T-helper 1 cell treated with Interleukin-12 subunit alpha and Interleukin-12 subunit beta and Interleukin-4 antibody, amounts not matched to agents 30 μg/mL and 1 μg/mL, for 36 hours (primary cell): ENCODE results near the gene TLL2.

Experiments used
- H3K27ac Mint-ChIP-seq: one replicate; pipeline ENCODE4 v1.8.0; 2021; ENCODE audit warnings: mild to moderate bottlenecking, mixed read lengths
- H3K27me3 Mint-ChIP-seq: one replicate; pipeline ENCODE4 v1.8.0; 2021; ENCODE audit warnings: low read depth, mixed read lengths
- H3K36me3 Mint-ChIP-seq: one replicate; pipeline ENCODE4 v1.8.0; 2021; ENCODE audit warnings: low read depth, mixed read lengths
- H3K4me1 Mint-ChIP-seq: one replicate; pipeline ENCODE4 v1.8.0; 2021; ENCODE audit warnings: low read depth, mixed read lengths
- H3K4me3 Mint-ChIP-seq: one replicate; pipeline ENCODE4 v1.8.0; 2021; ENCODE audit warnings: mild to moderate bottlenecking, moderate library complexity, mixed read lengths
- H3K9me3 Mint-ChIP-seq: one replicate; pipeline ENCODE4 v1.8.0; 2021; ENCODE audit warnings: mixed read lengths

Gene TLL2

DNA sequence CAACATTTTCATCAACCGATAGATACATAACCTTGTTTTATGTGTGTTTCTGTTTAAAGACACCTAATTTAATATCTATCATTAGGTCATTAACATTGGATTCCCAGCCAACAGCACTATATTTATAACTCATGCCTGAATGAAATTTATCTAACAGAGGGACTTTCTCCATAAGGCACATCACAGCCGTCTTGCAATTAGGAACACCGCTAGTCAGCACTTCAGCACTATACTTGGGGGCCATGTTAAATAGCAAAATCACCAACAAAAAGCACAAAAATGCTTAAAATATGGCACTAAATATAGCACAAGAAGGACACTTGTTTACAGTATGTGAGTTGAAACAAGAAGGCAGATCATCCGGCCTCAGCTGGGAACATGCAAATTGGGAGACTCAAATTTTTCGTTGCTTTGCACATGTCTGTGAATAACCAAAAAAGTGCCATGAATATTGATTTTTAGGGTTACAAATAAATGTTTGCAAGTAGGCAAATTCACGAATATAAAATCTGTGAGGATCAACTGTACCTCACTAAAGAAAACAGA is 51.0 kb downstream of the TLL2 start:
- Mint-ChIP-seq H3K4me1 (no peaks in the 10 kb centered on the region), H3K4me3 (no peak overlapping the region), H3K27ac (no peak overlapping the region), H3K36me3 (no peaks in the 10 kb centered on the region), H3K27me3 (no peaks in the 10 kb centered on the region), H3K9me3 (peaks cover 6% of the 10 kb centered on the region)

DNA sequence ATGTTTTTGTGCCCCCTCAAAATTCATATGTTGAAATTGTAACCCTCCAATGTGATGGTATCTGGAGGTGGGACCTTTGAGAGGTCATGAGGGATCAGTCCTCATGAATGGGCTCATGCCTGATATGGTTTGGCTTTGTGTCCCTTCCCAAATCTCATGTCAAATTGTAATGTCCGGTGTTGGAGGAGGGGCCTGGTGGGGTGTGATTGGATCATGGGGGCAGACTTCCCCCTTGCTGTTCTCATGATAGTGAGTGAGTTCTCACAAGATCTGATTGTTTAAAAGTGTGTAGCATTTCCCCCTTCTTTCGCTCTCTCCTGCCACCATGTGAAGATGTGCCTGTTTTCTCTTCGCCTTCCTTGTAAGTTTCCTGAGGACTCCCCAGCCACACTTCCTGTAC is 53.4 kb downstream of the TLL2 start:
- no peak overlapping the region for H3K27ac Mint-ChIP-seq
- H3K4me3 Mint-ChIP-seq = no peak overlapping the region
- no peaks in the 10 kb centered on the region for H3K4me1 Mint-ChIP-seq
- no peaks in the 10 kb centered on the region for H3K36me3 Mint-ChIP-seq
- peaks cover 6% of the 10 kb centered on the region for H3K9me3 Mint-ChIP-seq
- H3K27me3 Mint-ChIP-seq = no peaks in the 10 kb centered on the region

DNA sequence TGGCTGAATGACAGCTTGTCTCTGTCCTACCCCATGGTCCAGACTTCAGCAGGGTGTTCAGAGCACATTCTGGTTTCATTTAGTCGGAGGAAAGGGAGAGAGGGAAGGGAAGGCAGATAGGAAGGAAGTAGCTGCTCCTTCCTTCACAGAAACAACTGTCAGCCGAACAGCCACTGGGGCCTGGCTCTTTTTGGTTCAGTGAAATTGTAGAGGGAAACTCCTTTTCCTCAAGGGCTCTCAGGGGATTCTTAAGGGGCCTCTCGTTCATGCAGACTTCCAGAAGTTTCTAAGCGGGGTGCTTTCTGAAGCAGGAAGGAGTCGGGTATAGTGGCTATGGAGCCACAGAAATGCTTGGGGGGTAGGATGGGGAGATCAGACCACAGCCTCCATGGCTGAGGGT is 56.4 kb downstream of the TLL2 start:
- no peaks in the 10 kb centered on the region for H3K36me3 Mint-ChIP-seq
- H3K9me3 Mint-ChIP-seq = peaks cover 6% of the 10 kb centered on the region
- H3K27me3 Mint-ChIP-seq = peaks cover 4% of the 10 kb centered on the region
- H3K27ac Mint-ChIP-seq = no peak overlapping the region
- H3K4me1 Mint-ChIP-seq = no peaks in the 10 kb centered on the region
- no peak overlapping the region for H3K4me3 Mint-ChIP-seq

DNA sequence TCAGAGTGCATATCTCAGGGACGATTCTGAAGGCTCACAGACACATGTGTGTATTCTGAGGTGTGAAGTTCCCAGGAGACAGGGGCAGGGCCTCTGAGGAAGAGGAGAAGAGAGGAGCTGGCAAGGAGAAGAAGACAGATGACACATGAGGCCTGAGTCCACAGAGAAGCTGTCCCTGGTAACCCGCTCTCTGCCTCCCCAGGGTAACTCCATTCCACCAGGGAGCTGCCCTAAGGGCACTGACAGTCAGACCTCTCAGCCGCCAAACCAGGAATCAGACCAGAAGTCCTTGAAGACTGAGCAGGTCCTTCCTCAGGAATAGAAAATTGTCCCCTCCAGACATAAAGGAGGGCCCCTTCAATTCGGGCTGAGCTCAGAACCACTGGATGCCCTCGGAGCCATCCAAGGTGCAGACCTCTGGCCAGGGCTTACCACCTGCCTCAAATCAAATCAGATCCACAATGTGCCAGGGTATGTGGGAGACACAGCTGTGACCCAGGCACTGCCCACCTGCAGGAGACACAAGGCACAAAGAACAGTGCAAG is 57.4 kb downstream of the TLL2 start:
- Mint-ChIP-seq H3K4me1 (no peaks in the 10 kb centered on the region), H3K9me3 (peaks cover 6% of the 10 kb centered on the region), H3K27me3 (peaks cover 4% of the 10 kb centered on the region), H3K4me3 (no peak overlapping the region), H3K27ac (no peak overlapping the region), H3K36me3 (no peaks in the 10 kb centered on the region)

DNA sequence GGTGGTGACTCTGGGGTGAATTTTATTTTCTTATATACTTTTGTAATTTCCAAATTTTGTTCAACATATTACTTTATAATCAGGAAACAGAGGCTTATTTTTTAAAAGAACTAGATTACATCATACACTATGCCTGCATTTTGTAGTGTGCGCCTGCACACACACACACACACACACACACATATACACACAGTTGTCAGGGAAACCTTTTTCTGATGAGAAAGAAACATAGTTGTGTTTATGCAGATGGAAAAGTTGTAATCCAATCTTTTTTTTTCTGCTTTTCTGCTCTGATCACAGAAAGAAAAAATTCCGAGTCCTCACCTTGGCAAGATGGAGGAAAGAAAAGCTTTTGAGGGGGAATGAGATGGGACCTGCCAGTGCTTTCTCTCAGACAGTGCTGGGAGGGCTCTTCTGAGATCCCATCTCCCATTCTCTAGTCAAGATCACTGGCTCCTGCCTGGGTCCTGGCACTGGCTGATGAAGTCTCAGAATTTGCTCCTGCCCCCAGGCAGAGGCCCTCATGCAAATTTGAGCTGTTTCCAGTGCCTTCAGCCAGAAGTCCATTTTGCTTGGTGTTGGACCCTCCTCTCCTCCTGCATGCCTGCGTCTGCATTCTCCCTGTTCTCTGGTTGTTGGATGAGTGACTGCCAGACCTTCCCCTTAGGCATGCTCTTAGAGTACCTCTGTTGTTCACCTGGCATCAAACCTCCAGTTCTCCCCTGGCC is 59.7 kb downstream of the TLL2 start:
- Mint-ChIP-seq H3K4me1 (no peaks in the 10 kb centered on the region), H3K27me3 (peaks cover 4% of the 10 kb centered on the region), H3K4me3 (no peak overlapping the region), H3K36me3 (no peaks in the 10 kb centered on the region), H3K27ac (no peak overlapping the region), H3K9me3 (no peaks in the 10 kb centered on the region)

DNA sequence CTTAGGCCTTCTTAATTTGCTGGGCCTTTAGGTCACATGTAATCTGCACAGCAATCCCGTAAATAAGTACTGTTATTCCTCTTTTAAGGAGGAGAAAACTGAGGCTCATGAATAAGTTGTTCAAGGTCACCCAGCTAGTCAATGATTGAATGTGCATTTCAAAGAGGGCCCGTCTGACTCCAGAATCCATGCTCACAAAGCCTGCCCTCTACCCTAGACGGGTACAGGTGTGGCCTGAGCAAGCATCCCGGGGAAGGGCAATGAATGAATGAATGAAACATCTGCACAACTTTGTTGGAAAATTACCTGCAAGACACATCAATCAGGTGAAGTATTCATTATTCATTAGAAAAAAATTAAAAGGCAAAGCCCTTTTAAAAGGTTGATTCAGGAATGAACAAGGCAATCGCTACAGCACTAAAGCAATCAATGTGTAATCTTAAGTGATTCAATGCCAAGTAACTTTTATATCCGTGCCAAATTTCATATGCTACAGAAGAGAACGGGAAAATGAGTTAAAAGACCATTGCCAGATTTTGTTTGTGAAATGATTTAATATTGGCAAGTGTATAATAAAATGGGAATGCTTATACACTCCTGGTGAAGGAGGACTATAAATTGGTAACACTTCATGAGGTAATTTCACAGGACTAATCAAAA is 61.1 kb downstream of the TLL2 start:
- Mint-ChIP-seq H3K9me3 (no peaks in the 10 kb centered on the region), H3K36me3 (no peaks in the 10 kb centered on the region), H3K4me3 (no peak overlapping the region), H3K27ac (no peak overlapping the region), H3K4me1 (no peaks in the 10 kb centered on the region), H3K27me3 (peaks cover 4% of the 10 kb centered on the region)

DNA sequence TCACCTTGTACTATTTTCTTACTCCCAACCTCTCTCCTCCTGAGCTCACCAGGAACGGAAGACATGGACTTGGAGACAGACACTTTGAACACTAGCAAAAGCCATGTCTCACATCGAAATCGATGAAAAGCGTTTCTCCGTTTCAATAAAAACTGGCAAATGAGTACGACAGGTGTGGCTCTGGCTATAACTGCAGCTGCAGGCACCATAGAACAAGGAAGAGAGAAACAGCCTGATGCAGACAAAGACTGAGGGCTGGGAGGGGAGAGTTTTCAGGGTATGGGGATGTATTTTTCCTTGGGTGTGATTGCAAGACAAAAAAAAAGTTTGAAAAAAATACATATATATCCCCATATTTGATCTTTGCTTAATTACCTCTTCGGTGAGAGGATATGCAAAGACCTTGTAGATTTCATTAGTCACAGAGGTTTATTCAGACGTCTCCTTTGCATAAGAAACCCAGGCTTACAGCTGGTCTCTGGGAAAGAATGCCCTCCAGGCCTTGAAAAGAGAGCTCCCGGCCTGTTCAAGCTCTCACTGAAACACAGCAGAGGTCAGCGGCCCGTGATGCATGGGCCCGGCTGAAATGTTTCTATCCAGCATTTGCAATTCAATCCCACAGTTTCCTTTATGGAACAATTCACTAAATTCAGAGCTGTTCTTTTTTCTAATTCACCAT is 63.1 kb downstream of the TLL2 start:
- H3K27ac Mint-ChIP-seq = no peak overlapping the region
- H3K27me3 Mint-ChIP-seq = peaks cover 4% of the 10 kb centered on the region
- no peaks in the 10 kb centered on the region for H3K9me3 Mint-ChIP-seq
- no peaks in the 10 kb centered on the region for H3K4me1 Mint-ChIP-seq
- no peaks in the 10 kb centered on the region for H3K36me3 Mint-ChIP-seq
- H3K4me3 Mint-ChIP-seq = no peak overlapping the region

DNA sequence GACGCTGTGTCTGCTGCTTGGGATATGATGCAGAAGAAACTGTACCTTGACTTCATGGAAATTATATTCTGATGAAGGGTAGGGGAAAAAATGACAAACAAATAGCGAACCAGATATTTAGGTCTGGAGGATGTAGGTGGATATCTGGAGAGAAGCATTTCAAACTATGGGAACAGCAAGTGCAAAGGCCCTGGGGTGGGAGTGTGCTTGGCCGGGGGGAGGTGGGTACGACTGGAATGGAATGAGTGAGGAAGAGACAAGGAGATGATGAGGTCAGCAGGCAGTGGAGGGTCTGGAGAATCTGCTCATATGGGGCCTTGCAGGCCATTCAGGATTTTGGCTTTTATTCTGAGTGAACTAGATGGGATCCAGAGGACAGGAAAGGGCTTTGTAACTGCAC is 65.2 kb downstream of the TLL2 start:
- no peak overlapping the region for H3K4me3 Mint-ChIP-seq
- no peak overlapping the region for H3K27ac Mint-ChIP-seq
- no peaks in the 10 kb centered on the region for H3K9me3 Mint-ChIP-seq
- no peaks in the 10 kb centered on the region for H3K36me3 Mint-ChIP-seq
- H3K27me3 Mint-ChIP-seq = no peaks in the 10 kb centered on the region
- H3K4me1 Mint-ChIP-seq = no peaks in the 10 kb centered on the region

DNA sequence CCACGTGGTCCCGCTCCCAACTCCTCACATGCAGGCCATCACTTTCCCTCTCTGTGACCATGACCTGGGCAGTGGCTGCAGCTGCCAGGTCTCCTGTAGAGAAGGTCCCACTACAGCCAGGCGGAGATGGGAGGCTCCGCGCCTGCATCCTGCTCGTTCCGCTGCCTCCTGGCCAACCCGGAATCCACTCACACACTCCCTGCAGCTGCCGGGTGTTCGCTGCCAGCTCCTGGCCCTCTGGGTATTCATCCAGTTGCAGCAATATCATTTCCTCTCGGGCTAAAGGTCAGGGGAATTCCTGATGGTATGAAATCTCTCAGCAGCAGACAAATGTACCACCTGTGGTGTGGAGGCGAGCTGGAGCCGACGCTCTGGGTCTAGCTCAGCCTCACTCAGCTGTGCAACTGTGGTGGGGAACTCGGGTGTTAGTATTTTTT is 65.7 kb downstream of the TLL2 start:
- no peak overlapping the region for H3K27ac Mint-ChIP-seq
- no peaks in the 10 kb centered on the region for H3K36me3 Mint-ChIP-seq
- no peaks in the 10 kb centered on the region for H3K9me3 Mint-ChIP-seq
- H3K27me3 Mint-ChIP-seq = no peaks in the 10 kb centered on the region
- H3K4me3 Mint-ChIP-seq = no peak overlapping the region
- H3K4me1 Mint-ChIP-seq = no peaks in the 10 kb centered on the region

DNA sequence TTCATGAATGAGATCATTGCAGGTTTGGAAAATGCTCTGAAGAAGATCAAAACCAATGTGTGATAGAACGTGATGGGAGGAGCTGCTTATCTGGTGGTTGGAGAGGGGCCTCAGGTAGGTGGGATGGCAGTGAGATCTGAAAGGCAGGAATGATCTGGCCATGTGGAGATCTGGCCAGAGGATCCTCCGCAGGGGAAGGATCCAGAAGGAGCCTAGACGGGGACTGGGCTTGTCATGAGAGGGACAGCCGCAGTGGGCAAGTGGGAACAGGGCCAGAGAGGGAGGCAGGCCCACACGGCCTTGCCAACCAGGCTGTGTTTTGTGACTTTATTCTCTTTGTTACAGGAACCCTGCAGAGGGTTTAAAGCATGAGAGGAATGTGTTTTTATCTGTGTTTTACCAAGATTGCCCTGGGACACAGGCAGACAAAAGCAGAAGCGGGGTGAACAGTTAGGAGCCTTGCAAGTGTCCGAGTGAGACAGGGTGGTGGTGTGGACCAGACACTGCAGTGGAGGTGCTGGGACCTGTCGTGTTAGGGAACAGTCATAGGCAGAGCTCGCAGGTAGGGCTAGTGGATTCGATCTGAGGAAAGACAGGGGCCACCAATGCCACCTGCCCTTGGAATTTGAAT is 66.6 kb downstream of the TLL2 start:
- Mint-ChIP-seq H3K36me3 (no peaks in the 10 kb centered on the region), H3K27me3 (no peaks in the 10 kb centered on the region), H3K4me3 (no peak overlapping the region), H3K27ac (no peak overlapping the region), H3K9me3 (no peaks in the 10 kb centered on the region), H3K4me1 (no peaks in the 10 kb centered on the region)

DNA sequence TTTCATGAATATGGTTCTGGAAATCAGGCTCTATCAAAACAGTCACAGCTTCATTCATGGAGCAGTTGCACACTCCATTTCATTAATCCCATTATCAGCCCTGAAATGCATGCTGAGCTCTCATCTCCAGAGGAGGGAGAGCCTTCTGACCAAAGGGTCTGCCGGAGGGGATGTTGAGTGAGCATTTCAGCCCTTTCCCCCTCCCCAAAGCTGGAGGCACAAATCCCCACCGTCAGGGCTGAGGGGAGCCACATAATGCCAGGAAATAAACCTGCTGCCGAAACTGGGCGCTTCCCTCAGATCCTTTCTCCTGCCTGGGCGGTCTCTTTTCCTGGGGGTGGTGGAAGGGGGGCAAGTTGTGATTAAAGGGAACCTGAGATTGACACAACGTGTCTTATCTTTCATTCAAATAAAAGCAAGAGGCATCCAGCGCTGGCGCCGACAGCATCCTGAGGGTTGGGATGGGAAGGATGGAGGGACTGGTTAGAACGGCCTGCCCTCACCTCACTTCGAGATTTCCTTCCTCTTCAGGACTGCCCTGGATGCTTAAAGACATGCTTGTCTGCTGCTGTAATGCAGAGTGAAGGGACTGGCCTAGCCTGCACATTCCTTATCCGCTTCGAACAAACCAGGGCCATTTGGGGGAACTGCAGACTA is 71.6 kb downstream of the TLL2 start:
- no peaks in the 10 kb centered on the region for H3K4me1 Mint-ChIP-seq
- no peaks in the 10 kb centered on the region for H3K36me3 Mint-ChIP-seq
- no peak overlapping the region for H3K27ac Mint-ChIP-seq
- no peaks in the 10 kb centered on the region for H3K9me3 Mint-ChIP-seq
- no peak overlapping the region for H3K4me3 Mint-ChIP-seq
- H3K27me3 Mint-ChIP-seq = peaks cover 7% of the 10 kb centered on the region

DNA sequence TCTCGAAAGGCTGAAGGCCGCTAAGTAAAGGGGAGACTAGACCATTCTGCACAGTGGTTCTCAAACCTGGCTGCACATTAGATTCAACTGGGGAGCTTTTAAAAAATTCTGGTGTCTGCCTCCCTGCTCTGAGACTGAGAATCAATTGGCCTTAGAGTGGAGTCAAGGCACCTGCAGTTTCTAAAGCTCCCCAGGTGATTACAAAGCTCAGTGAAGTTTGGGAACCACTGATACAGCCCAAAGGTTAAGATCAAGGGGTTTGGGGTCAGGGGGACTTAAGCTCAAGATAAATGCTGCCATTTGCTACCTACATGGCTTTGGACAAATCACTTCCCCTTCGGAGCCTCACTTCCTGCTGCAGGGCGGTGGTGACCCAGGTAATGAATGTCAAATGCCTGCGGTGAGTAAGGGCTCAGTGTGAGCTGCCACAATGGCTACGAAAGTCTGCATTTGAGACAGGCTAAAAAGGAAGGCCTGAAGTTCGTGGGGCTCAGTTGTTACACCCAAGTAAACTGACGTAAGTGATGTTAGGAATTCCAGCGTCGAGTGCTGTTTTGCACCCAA is 72.3 kb downstream of the TLL2 start:
- Mint-ChIP-seq H3K4me3 (no peak overlapping the region), H3K9me3 (no peaks in the 10 kb centered on the region), H3K27ac (no peak overlapping the region), H3K36me3 (no peaks in the 10 kb centered on the region), H3K4me1 (no peaks in the 10 kb centered on the region), H3K27me3 (peaks cover 7% of the 10 kb centered on the region)

DNA sequence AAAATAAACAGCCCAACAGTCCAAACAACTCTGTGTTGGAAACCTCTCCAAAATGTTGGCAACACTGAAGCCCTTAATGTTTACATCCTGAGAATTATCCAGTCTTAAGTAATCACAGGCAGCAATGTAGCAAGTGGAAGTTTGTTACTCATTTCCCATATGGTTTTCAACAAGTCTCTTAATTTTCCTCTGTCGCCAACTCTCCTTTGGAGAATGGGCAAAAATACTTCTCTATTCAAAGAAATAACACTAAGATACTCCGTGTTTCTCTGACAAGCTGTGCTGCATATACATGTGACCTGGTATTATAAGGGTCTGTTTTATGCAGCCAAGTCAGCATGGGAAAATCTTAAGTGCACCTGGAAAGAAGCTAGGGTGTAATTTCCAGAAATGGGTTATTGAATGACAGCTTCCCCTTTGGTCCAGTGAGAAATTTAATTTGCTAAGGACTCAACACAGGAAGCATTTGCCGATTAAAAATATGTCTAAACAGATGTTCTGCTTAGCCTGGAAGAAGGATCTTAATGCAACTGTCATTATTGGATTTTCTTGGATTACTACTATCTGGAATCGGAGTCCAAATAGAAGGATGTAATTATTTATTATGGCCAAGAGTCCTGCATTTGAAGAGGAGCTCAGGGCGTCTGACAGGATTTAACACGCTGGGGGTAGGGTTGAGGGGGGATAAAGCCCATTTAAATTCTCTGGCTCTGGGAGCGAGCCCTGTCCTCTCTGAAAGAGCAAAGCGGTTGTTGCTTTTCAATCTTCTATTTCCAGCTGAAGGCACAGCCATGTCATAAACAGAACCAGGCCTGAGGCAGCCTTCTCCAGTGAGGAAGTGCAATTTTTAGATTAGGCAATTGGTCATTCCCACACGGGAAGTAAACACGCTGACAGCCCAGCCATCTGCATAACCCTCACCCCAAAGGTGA is 73.1 kb downstream of the TLL2 start:
- H3K36me3 Mint-ChIP-seq = no peaks in the 10 kb centered on the region
- H3K4me3 Mint-ChIP-seq = no peak overlapping the region
- no peak overlapping the region for H3K27ac Mint-ChIP-seq
- peaks cover 7% of the 10 kb centered on the region for H3K27me3 Mint-ChIP-seq
- no peaks in the 10 kb centered on the region for H3K4me1 Mint-ChIP-seq
- H3K9me3 Mint-ChIP-seq = no peaks in the 10 kb centered on the region
